GM19324 (cell line): ENCODE results near the gene CHSY1.
"Not testable (repeated sequence)": the region's sequence is repeated elsewhere in the genome, so short reads cannot be mapped to it uniquely, and the experiment has no call there.

ENCODE experiments used
- ATAC-seq: cut with Tn5 transposase; IDR thresholded peaks from one replicate; pipeline ENCODE4 v1.9.1; 2021; ENCODE audit warnings: mild to moderate bottlenecking, moderate library complexity; ENCODE audit not compliant: unreplicated experiment, low FRiP score

CHSY1 gene

DNA sequence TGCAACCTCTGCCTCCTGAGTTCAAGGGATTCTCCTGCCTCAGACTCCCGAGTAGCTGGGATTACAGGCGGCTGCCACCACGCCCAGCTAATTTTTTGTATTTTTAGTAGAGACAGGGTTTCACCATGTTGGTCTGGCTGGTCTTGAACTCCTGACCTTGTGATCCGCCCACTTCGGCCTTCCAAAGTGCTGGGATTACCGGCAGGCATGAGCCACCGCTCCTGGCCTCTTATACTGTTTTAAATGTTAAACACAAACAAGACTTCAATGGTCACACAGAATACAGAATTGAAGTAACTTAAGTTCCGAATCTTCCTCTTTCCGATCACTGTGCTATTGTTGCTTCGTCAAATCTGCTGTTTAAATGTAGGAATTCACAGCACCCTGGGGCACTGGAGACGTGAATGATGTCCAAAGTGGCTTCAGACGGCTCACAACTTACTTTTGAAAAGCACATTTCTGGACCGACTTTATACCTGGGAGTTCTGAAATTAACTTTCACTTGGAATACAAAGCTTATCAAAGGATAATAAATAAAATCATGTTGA, 125.9 kb downstream of the CHSY1 start:
- not testable (repeated sequence) for ATAC-seq
